H9 (cell line): ENCODE measurements around the gene BCAS1. TPM values are rescaled to one million over a fixed set of nuclear protein-coding genes. Genes with fewer than 3 reads are reported as not detected.

Experiments
- DNase-seq: peaks from one replicate; pipeline ENCODE4 v3.0.0-alpha.2; 2017
- H2AFZ ChIP-seq: one replicate; pipeline ENCODE4 v1.6.1; 2013; ENCODE audit warnings: mild to moderate bottlenecking, low read length, control low read depth, moderate library complexity
- H2AK5ac ChIP-seq: 2 replicates; pipeline ENCODE4 v1.6.1; 2013; ENCODE audit warnings: low read length, control low read depth, mixed read lengths; ENCODE audit not compliant: insufficient read length
- H2BK120ac ChIP-seq: one replicate; pipeline ENCODE4 v1.6.1; 2013; ENCODE audit warnings: low read depth, mild to moderate bottlenecking, low read length, control low read depth, inconsistent platforms; ENCODE audit not compliant: poor library complexity, severe bottlenecking
- H2BK12ac ChIP-seq: 2 replicates; pipeline ENCODE4 v1.6.1; 2013; ENCODE audit warnings: low read length, control low read depth, mixed read lengths, low read depth; ENCODE audit not compliant: insufficient read length
- H2BK15ac ChIP-seq: 2 replicates; pipeline ENCODE4 v1.6.1; 2013; ENCODE audit warnings: low read depth, low read length, control low read depth
- H2BK20ac ChIP-seq: one replicate; pipeline ENCODE4 v1.6.1; 2013; ENCODE audit warnings: low read depth, mild to moderate bottlenecking, low read length, control low read depth, inconsistent platforms; ENCODE audit not compliant: poor library complexity, severe bottlenecking
- H2BK5ac ChIP-seq: 2 replicates; pipeline ENCODE4 v1.6.1; 2013; ENCODE audit warnings: low read length, control low read depth, mixed read lengths; ENCODE audit not compliant: insufficient read length
- H3K14ac ChIP-seq: 2 replicates; pipeline ENCODE4 v1.6.1; 2013; ENCODE audit warnings: low read length, control low read depth; ENCODE audit not compliant: insufficient read depth
- H3K18ac ChIP-seq: 2 replicates; pipeline ENCODE4 v1.6.1; 2013; ENCODE audit warnings: low read depth, mild to moderate bottlenecking, mixed read lengths, low read length, control low read depth; ENCODE audit not compliant: insufficient read length
- H3K23ac ChIP-seq: 2 replicates; pipeline ENCODE4 v1.6.1; 2013; ENCODE audit warnings: low read length, control low read depth, mixed read lengths, low read depth; ENCODE audit not compliant: insufficient read length
- H3K23me2 ChIP-seq: 2 replicates; pipeline ENCODE4 v1.6.1; 2013; ENCODE audit warnings: low read depth, mild to moderate bottlenecking, mixed read lengths, low read length, control low read depth; ENCODE audit not compliant: insufficient read length, poor library complexity, severe bottlenecking
- H3K27ac ChIP-seq: 2 replicates; pipeline ENCODE4 v1.5.1; 2013; ENCODE audit warnings: low read length, control low read depth, mixed read lengths, low read depth; ENCODE audit not compliant: insufficient read length
- H3K27me3 ChIP-seq: 2 replicates; pipeline ENCODE4 v1.6.1; 2013; ENCODE audit warnings: low read length, control low read depth, inconsistent platforms; ENCODE audit not compliant: insufficient read depth
- H3K4ac ChIP-seq: 2 replicates; pipeline ENCODE4 v1.6.1; 2013; ENCODE audit warnings: low read depth, mild to moderate bottlenecking, control low read depth, inconsistent platforms, low read length, moderate library complexity
- H3K4me1 ChIP-seq: 2 replicates; pipeline ENCODE4 v1.6.1; 2013; ENCODE audit warnings: low read length, control low read depth, inconsistent platforms; ENCODE audit not compliant: insufficient read depth
- H3K4me2 ChIP-seq: 2 replicates; pipeline ENCODE4 v1.6.1; 2013; ENCODE audit warnings: low read length, control low read depth, mixed read lengths; ENCODE audit not compliant: insufficient read length, insufficient read depth
- H3K56ac ChIP-seq: 2 replicates; pipeline ENCODE4 v1.6.1; 2013; ENCODE audit warnings: low read depth, mild to moderate bottlenecking, mixed read lengths, low read length, control low read depth; ENCODE audit not compliant: insufficient read length
- H3K79me1 ChIP-seq: 2 replicates; pipeline ENCODE4 v1.6.1; 2013; ENCODE audit warnings: low read depth, mild to moderate bottlenecking, moderate library complexity, low read length, control low read depth, inconsistent platforms; ENCODE audit not compliant: insufficient read depth, poor library complexity, severe bottlenecking
- H3K79me2 ChIP-seq: 2 replicates; pipeline ENCODE4 v1.6.1; 2013; ENCODE audit warnings: low read length, control low read depth, inconsistent platforms; ENCODE audit not compliant: insufficient read depth
- H3K9ac ChIP-seq: 2 replicates; pipeline ENCODE4 v1.6.1; 2013; ENCODE audit warnings: low read length, control low read depth, mixed read lengths; ENCODE audit not compliant: insufficient read length; ENCODE audit errors: extremely low read depth
- H3K9me3 ChIP-seq: one replicate; pipeline ENCODE4 v1.6.1; 2013; ENCODE audit warnings: low read depth, low read length, inconsistent platforms; ENCODE audit not compliant: control insufficient read depth
- H3T11ph ChIP-seq: one replicate; pipeline ENCODE4 v1.6.1; 2013; ENCODE audit warnings: mild to moderate bottlenecking, low read length, control low read depth, inconsistent platforms
- H4K20me1 ChIP-seq: one replicate; pipeline ENCODE4 v1.6.1; 2013; ENCODE audit not compliant: control insufficient read depth, insufficient read length, insufficient read depth
- H4K5ac ChIP-seq: 2 replicates; pipeline ENCODE4 v1.6.1; 2013; ENCODE audit warnings: low read depth, mild to moderate bottlenecking, mixed read lengths, low read length, control low read depth; ENCODE audit not compliant: insufficient read length
- H4K8ac ChIP-seq: replicated peaks from 2 replicates; pipeline ENCODE4 v1.6.1; 2013; ENCODE audit warnings: low read length, control low read depth, mixed read lengths, low read depth; ENCODE audit not compliant: insufficient read length
- H4K91ac ChIP-seq: 2 replicates; pipeline ENCODE4 v1.6.1; 2013; ENCODE audit warnings: low read depth, mild to moderate bottlenecking, moderate library complexity, mixed read lengths, low read length, control low read depth; ENCODE audit not compliant: insufficient read length
- H3K27ac Mint-ChIP-seq, 3 experiments: 2 replicates in 2 of 3; 3 replicates in 1 of 3; pipeline ENCODE4 v1.8.0; 2020 to 2021; ENCODE audit warnings: mixed read lengths in 3 of 3, mild to moderate bottlenecking in 1 of 3, moderate library complexity in 1 of 3
- H3K27me3 Mint-ChIP-seq: 2 replicates; pipeline ENCODE4 v1.8.0; 2021; ENCODE audit warnings: low read depth, mild to moderate bottlenecking, moderate library complexity, mixed read lengths
- H3K36me3 Mint-ChIP-seq, 3 experiments: 2 replicates in 2 of 3; 3 replicates in 1 of 3; pipeline ENCODE4 v1.8.0; 2020 to 2021; ENCODE audit warnings: low read depth in 3 of 3, mixed read lengths in 3 of 3; ENCODE audit not compliant: insufficient read depth in 1 of 3
- H3K4me1 Mint-ChIP-seq, 2 experiments: 2 replicates each; pipeline ENCODE4 v1.8.0; 2020; ENCODE audit warnings: mixed read lengths in 2 of 2
- H3K4me3 Mint-ChIP-seq, 2 experiments: 2 replicates in 1 of 2; 3 replicates in 1 of 2; pipeline ENCODE4 v1.8.0; 2020 to 2021; ENCODE audit warnings: mild to moderate bottlenecking in 2 of 2, mixed read lengths in 2 of 2, moderate library complexity in 1 of 2
- H3K9me3 Mint-ChIP-seq, 2 experiments: 2 replicates in 1 of 2; 3 replicates in 1 of 2; pipeline ENCODE4 v1.8.0; 2020; ENCODE audit warnings: mild to moderate bottlenecking in 2 of 2, mixed read lengths in 2 of 2, moderate library complexity in 1 of 2
- CTCF ChIP-seq: fragments of 200-600 bp; sonication (generic); conservative IDR thresholded peaks from 3 replicates; pipeline ENCODE4 v1.8.0; 2021; ENCODE audit warnings: antibody characterized with exemption, mild to moderate bottlenecking
- WGBS: extraction: QIAGEN DNeasy Blood & Tissue Kit; methylation state at CpG from one replicate; pipeline ENCODE4 v1.1.7; 2013; ENCODE audit warnings: missing lambda C conversion rate, low lambda C conversion rate, mixed read lengths; ENCODE audit not compliant: insufficient read length; ENCODE audit errors: extremely low coverage; 5-methylcytosine and 5-hydroxymethylcytosine counted together
- total RNA-seq: library from RNA; stranded (reverse); gene quantifications from 2 replicates; pipeline ENCODE4 v1.2.1, GENCODE V29; 2021

Gene BCAS1
- total RNA-seq, 1 experiment from 2014 or later, result 0.15 TPM

- no peak overlapping the region for H3K4me3 Mint-ChIP-seq
- Histone ChIP-seq H2BK20ac (no peak overlapping the region), H3K14ac (no peak overlapping the region), H3K79me2 (no peaks in the 10 kb centered on the region), H3K4me2 (no peak overlapping the region), H3K27me3 (no peaks in the 10 kb centered on the region), H3K23me2 (no peaks in the 10 kb centered on the region), H4K91ac (no peak overlapping the region), H2BK12ac (no peak overlapping the region), H3K23ac (no peak overlapping the region), H2BK5ac (no peak overlapping the region), H3K9me3 (no peaks in the 10 kb centered on the region), H3K9ac (no peak overlapping the region), H3K27ac (no peak overlapping the region), H3K4me1 (peaks cover 3% of the 10 kb centered on the region; the same call in 1 of the 2 replicates), H3K56ac (no peak overlapping the region), H4K8ac (no peak overlapping the region), H3K18ac (no peak overlapping the region), H3K79me1 (no peaks in the 10 kb centered on the region), H2AFZ (no peak overlapping the region), H2AK5ac (no peak overlapping the region), H2BK120ac (no peak overlapping the region), H4K5ac (no peak overlapping the region), H2BK15ac (no peak overlapping the region), H4K20me1 (no peaks in the 10 kb centered on the region), H3K4ac (no peak overlapping the region), H3T11ph (no peak overlapping the region)
- no peak for DNase-seq
- no CpG with 5 or more reads among the region's 3 CpGs for WGBS
- no peaks in the 10 kb centered on the region for H3K27me3 Mint-ChIP-seq
- peaks cover 6 to 8% of the 10 kb centered on the region in 2 experiments; a peak in 3 of 4 replicates for H3K4me1 Mint-ChIP-seq
- H3K9me3 Mint-ChIP-seq, result peaks cover 0 to 2% of the 10 kb centered on the region in 2 experiments; a peak in 1 of 5 replicates
- TF ChIP-seq CTCF, result no peak
- H3K36me3 Mint-ChIP-seq, result no peaks in the 10 kb centered on the region
- no peak overlapping the region for H3K27ac Mint-ChIP-seq
Observed at GRCh38 chr20:53964067-53964466, 106.3 kb downstream of the BCAS1 start.
